GM21515 (cell line): ENCODE data around the gene PLCL2.

Experiments
- ATAC-seq: cut with Tn5 transposase; IDR thresholded peaks from one replicate; pipeline ENCODE4 v1.9.1; 2021; ENCODE audit not compliant: unreplicated experiment

The PLCL2 gene

DNA sequence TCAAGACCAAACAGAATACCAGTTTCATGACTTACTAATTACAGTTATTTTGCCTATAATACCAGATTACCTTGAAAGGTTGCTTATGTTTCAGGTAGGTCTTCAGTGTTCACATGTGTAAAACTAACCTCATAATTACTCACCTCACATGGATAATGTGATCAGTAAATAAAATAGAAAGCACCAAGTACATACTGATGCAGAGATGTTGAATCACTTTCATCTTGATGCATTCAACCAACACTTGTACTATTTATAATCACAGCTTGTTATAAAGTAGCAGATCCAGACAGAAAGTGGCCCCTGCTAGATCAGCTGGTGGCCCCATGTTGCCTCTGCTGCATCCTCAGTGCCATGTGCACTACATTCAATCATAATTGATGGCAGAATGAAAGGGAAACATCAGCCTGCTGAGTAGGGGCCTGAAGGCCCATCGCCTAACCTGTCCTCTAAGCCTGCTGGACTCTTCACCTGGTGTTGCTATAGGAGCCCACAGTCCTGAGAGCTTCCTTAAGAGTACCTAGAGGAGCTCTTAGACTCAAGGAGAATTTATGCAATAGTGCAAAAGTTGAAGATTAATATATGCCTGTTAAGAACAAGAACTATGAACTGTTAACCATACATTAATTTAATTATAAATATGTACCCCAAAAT is 154.3 kb downstream of the PLCL2 start:
- no peak for ATAC-seq

DNA sequence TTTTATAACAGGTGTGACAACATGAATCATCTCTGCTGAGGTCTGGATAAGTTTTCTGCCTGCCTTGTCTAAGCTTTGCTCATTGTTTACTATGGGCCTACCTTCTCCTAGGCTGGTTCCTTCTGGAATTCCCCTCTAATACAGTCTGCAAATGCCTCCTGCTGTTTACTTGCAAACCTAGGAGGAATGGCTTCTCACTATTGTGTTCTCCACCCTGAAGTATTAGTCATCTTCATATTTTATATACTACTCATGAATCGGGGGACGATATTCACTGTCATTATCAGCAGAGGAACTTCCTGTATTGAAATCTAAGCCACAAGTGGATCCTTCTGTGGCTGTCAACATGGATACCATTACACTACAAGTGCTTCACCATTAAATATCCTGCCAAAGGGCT is 154.8 kb downstream of the PLCL2 start:
- no peak for ATAC-seq

DNA sequence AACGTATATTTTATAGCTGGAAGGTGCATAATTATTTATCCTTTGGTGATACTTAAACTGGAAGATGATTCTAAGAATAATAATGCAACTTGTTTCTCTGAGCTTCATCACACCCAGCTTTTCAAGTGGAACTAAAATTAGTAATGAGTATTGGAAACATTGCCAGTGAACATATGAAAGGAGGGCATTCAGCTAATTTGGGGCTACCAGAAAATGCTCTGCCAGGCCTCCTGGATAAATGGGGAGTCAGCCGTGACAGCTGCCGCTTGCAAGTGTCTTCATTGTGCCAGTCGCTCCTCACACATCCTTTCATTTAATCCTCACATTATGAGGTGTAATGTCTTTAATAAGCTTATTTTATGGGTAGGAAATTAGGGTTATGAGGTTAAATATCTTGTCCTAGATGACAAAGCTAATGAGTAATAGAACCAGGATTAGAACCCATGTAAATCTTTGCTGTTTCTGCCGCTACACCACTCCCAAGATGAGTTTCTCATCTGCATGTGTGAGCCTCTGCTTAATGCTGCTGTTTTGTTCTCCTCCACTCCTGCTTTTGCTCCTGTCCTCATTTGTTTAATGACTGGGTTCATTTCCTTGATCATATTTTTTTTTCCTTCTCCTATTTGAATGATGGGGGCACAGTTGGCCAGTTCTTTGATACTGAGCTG is 155.7 kb downstream of the PLCL2 start:
- no peak for ATAC-seq

DNA sequence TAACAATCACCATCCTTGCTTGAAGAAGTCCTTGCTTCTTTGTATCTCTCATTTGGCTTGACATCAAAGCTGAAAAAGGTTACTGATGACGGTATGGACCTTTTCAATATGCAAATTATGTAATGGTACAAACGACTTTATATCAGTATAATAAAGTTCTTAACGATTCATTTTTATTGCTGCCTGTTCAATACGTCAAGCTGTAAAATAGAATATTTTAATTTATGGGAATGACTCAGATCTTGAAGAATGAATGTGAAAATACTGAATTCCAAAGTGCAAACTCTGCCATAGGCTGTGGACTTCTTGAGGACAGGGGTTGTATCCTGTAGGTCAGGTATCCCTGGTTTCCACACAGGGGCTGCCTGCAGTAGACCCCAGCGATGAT is 156.2 kb downstream of the PLCL2 start:
- no peak for ATAC-seq

DNA sequence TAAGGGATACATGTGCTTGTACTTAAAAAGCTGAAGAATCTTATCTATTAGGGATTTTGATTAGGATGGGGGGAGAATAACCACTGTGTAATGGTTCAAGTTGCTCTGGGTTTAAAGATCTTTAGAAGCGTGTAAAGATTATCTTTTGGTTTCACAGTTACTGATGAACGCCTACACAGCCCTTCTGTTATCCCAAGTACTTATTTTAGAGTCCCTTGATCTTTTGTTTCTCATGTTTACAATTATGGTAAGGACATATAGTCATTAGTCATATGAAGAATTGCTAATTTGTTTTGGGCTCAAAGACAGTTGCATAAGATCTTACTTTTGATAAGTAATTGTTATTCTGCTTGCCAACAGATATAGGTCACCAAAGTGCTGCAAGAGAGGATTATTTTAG is 160.1 kb downstream of the PLCL2 start:
- peak; percentile 61 for ATAC-seq

DNA sequence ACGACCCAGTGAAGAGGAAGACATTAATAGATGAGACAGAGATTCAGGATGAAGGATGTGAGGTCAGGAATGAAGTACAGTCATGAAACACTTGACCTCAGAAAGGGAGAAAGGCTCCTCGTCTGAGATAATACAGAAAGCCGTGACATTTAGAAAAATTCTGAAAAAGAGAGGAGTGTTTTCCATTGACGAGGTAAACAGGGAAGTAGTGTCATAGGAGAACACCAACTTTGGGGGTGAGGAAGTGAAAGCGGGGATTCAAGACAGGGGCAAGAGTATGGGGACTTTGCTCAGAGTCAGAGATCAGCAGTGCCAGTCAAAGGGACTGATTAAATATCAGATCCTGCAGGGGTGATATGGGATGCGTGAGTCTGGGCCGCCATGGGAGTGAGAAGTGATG is 160.9 kb downstream of the PLCL2 start:
- no peak for ATAC-seq

DNA sequence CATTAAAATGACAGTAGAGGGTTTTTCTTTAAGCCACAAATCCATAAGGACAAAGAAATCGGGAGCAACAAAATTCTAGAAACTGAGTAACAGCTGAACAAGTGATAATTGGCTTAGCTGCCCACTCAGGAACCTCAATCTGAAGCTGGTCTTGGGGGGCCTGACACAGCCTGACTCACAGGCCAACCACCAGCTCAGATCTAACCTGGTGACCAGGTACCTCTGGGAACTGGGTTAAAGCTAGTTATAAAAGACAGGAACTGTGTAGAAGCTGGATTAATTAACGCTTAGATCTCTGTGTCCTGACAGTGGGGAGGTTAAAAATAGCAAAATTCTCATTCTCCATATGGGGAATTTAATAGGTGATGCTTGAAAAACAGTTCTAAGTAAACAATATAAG is 161.9 kb downstream of the PLCL2 start:
- no peak for ATAC-seq

DNA sequence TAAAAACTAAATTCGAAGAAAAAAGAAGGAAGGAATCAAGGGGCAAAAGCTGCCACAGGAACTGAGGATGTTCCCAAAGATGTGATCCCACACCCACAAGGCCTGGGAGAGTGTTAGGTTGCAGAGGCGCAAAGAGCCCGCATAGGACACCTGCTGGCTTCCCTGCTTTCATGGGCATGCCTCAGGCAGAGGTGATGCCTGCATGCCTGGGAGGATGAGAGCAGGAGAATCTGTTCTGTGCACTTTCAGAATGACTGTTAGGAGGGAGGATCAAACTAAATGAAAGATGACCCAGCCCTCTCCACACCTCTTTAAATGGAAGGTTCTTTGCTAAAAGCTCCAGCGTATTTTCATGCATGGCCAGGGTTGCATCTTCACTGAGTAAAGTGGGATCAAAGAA is 162.4 kb downstream of the PLCL2 start:
- peak; percentile 51 for ATAC-seq

DNA sequence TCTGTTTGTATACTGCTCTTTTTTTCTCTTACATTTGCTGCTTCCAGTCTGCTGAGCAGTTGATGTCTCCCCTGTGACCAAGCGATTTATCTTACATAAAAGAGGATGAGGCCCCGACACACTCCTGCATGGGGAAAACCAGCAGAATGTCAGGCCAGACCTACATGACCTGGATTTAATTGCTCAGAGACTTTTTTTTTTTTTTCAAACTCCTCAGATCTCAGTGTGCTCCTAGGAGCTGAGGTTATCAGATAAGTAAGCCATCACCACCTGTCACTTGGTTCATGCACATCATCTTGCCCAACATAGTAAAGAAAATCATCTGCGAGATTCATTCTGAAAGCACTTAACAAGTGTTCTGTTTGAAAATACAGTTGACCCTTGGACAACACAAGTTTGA is 163.1 kb downstream of the PLCL2 start:
- ATAC-seq, result no peak

DNA sequence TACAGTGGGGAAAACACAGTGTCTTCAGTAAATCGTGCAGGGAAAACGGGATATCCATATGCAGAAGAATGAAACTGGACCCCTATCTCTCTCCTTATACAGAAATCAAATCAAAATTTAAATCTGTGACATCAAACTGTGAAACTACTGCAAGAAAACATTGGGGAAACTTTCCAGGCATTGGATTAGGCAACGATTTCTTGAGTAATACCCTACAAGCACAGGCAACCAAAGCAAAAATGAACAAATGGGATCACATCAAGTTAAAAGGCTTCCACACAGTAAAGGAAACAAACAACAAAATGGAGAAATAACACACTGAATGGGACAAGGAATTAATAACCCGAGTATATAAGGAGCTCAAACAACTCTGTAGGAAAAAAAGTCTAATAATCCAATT is 165.3 kb downstream of the PLCL2 start:
- no peak for ATAC-seq

DNA sequence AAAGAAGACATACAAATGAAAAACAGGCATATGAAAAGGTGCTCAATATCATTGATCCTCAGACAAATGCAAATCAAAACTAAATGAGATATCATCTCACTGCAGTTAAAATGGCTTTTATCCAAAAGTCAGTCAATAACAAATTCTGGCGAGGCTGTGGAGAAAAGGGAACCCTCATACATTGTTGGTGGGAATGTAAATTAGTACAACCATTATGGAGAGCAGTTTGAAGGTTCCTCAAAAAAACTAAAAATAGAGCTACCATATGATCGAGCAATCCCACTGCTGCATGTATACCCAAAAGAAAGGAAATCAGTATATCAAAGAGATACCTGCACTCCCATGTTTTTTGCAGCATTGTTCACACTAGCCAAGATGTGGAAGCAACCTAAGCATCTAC is 165.8 kb downstream of the PLCL2 start:
- ATAC-seq, result no peak

DNA sequence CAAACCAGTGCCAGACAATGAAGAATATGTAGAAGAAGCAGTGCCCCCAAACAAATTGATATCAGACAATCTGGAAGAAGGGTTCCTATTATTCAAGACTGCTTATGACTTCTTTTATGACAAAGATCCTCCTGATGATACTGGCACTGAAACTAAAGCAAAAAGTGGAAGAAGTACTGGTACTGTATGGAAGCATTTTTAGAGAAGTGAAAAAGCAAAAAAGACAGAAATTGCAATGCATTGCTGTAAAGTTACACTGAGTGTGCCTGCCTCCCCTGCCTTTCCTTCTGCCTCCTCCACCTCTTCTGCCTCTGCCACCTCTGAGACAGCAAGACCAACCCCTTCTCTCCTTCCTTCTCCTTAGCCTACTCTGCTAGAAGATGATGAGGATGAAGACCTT is 167.6 kb downstream of the PLCL2 start:
- ATAC-seq, result peak; percentile 60

DNA sequence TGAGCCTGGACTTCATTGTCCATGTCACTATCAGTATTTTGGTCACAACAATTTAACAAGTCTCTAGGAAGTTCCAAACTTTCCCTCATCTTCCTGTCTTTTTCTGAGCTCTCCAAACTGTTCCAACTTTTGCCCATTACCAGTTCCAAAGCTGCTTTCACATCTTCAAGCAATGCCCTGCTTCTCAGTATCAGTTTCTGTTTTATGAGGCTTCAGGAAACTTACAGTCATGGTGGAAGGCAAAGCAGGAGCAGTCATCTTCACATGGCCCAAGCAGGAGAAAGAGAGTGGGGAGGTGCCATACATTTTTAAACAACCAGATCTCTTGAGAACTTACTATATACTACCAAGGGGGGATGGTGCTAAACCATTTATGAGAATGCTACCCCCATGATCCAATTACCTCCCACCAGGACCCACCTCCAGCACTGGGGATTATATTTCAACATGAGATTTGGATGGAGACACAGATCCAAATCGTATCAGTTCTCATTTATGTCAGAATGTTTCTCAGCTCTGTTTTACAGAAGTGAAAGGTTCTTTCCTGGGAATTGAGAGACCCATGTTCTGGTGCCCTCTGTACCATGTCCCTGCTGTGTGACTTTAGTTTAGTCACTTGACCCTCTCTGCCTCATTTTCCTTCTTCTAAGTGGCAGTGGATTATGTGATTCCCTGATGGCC is 169.7 kb downstream of the PLCL2 start:
- ATAC-seq, result no peak

DNA sequence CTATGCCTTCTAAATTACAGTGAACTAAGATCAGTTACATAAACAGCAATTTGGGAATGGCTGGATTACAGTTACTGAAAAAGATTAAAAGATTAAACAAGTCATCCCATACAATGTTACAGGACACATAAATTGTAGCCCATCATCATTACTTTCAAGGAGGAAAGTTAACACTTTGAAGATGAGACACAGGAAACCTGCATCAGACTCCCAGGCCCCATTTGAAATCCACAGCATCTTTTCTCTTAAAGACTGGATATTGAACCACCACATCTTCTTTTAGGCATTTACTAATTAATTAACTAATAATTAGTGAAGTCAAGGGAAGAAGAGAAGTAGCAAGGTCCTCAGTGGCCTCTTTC is 170.2 kb downstream of the PLCL2 start:
- ATAC-seq, result no peak

DNA sequence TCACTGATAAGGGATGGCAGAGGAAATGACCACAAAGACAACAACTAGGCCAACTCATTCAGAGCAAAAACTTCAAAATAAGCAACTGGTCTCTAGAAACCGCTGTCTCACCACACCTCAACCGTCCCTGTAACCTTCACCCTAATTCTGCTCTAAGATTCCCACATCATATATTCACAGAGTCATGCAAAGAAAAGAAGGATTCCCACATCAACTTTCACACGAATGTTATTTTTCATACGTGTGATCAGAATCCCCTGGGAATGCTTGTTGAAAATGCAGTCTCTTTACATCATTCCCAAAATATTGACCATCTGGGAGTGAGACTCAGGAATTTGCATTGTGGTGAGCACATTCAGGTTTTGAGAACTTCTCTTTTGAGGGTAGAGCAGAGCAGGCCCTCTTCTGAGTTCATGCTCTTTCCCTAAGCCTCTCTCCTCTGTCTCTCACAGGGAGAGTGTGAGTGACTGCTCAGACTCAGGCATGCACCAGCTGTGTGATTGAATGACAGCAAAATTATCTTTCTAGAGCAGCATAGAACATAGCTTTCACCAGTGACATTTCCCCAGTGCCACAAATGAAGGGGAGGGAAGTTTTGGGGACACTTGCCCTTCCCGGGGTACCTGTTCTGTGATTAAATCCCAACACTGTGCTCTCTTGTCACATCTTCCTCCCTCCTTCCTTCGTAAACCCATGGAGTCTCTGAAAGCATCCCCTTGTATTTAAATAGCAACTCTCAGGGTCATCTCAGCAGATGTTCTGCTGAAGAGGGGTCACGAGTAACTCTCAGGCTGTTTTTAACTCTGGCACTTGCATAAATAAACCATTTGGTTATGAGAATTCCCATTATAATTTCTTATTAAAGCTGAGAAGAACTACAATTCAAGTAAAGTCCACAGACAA is 170.9 kb downstream of the PLCL2 start:
- ATAC-seq, result peak; percentile 64

DNA sequence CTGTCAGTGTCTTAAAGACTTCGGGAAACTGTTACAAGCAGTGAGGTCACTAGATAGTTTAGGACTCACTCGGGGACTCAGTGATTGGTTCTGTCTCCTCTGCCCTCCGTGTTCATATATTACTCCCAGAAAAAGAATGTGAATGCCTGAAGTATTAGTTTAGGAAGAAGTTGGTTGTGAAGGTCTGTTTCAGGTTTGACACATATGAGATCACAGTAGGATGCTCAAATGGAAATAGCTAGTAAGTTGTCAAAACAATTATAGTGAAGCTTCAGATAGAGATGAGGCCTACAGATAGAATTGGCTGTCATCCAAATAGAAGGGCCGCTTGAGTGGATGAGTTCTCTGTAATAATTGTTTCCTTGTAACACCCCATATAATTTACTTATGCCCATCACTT is 172.6 kb downstream of the PLCL2 start:
- no peak for ATAC-seq

DNA sequence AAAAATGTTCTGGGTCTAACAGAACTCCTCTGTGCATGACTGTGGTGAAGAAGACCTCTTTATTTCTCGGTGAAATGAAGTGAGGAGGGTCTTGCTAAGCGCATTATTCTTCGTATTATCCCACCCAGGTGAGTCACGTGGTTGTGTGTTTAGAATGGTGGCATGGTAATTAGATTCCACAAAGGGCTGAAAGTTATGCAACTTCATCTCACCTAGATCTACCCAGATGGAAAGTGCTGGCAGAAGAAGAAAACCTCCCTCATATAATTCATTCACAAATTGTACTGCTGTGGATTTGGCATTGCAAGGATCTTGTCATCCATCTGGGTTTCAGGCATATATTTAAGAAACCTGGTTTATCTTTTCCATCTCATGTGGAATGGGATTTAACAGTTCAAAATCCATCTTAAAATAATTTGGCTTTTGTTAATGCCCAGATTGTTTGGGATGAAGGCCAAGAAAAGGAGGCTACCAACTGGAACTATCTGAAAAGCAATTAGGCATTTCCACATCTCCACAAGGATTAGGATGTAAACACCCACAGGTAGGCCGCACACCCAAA is 175.3 kb downstream of the PLCL2 start:
- ATAC-seq, result no peak

DNA sequence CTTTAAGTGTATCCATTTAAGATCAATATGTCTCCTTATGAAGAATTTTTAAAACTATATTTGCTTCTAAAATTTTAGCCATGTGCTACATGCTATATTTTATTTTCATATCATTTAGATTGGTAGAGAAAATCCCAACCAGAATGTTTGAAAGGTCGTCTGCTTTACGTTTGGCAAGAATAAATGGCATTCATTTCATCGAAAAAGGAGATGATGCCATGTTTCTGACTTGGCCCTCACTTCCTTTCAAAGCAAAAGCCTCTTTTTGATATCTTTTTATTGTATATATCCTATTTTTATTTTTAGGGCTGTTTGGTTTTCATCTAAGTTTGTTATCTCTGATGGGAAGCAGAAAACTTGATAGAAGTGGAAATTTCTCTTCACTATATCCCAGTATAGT is 176.2 kb downstream of the PLCL2 start:
- ATAC-seq, result no peak

DNA sequence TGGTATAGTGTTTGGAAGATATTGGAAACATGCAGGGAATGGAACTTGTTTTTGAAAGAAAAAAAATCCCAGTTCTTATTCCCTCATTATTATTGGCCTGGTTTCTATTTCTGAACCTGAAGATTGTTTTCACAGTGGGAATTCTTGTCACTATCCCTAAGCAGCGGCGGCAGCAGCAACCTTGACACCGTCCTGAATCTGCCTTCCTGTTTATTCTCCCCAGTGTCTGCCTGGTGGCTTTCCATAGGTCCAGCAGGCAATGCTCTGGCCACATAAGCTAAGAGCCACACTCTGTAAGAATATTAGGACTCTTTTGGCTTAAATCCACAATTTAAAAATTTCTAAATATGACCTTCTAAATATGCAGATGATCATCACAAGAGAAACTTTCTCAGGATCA is 178.0 kb downstream of the PLCL2 start:
- ATAC-seq, result no peak

DNA sequence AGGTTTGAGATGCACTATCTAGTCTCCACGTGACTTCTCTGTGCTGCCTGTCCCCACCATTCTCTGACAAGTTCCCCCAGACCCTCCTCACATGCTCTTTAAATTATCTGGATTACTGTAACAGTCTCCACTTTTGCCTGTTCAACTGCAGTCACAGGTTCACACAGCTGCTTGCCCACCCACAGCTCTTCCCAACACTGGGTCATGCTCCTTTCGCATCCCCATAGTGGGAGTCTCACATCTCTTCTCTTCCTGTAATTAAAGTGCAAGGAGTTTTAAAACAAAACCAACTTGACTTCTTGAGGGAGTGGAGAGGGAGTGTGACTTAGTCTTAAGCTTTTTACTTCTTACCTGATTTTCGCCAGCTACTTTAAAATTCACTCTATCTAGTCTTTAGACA is 178.8 kb downstream of the PLCL2 start:
- ATAC-seq, result no peak

DNA sequence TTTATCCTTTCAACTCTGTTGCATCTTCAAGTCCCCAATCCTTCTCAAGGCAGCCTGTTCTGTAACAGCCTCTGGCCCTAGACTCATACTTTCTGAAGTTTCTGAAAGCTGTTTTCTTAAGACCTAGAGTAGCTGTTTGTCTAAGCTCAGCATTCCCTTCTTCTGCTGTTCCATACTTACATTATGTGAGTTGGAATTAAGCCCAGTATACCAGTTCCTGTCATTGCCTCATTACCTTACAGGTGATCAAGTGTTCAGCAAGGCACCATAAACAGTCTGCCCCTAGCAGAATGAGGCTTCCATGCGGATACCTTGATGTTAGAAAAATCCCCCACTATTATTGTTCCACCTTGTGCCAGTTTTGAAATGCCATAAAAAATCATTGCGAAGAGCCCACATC is 180.6 kb downstream of the PLCL2 start:
- no peak for ATAC-seq
